Esophagus muscularis mucosa (tissue), 4 donors: ENCODE measurements around the gene BTG3. TPM values are rescaled to one million over a fixed set of nuclear protein-coding genes. Genes with fewer than 3 reads are reported as not detected.

Experiments
- DNase-seq: peaks from one replicate; pipeline ENCODE4 v3.0.0-alpha.2; 2017; ENCODE audit errors: extremely low spot score
- H3K27ac ChIP-seq, 4 donors: fragments of 200-600 bp; sonication (generic); replicated peaks in 1 of 4; 1 replicate in 3 of 4; 2 replicates in 1 of 4; pipeline ENCODE4 v1.5.1; 2016 to 2019; ENCODE audit warnings: mild to moderate bottlenecking in 1 of 4
- H3K27me3 ChIP-seq, 4 donors: fragments of 200-600 bp; sonication (generic); one replicate each; pipeline versions ENCODE4 v1.5.1 to v1.6.0; 2016 to 2019
- H3K36me3 ChIP-seq, 4 donors: fragments of 200-600 bp; sonication (generic); one replicate each; pipeline ENCODE4 v1.5.1; 2016 to 2019
- H3K4me1 ChIP-seq, 4 donors: fragments of 200-600 bp; sonication (generic); one replicate each; pipeline ENCODE4 v1.5.1; 2016 to 2019
- H3K4me3 ChIP-seq, 4 donors: fragments of 200-600 bp; sonication (generic); 1 replicate in 2 of 4; 2 replicates in 2 of 4; pipeline ENCODE4 v1.5.1; 2016 to 2019; ENCODE audit warnings: mild to moderate bottlenecking in 4 of 4, moderate library complexity in 1 of 4
- H3K9me3 ChIP-seq, 4 donors: fragments of 200-600 bp; sonication (generic); 1 replicate in 3 of 4; 2 replicates in 1 of 4; pipeline ENCODE4 v1.5.1; 2016 to 2019
- CTCF ChIP-seq, 3 experiments: fragments of 200-600 bp in 2 of 3; fragments of 450-650 bp in 1 of 3; sonication (generic) in 2 of 3; IDR thresholded peaks; one replicate each; pipeline ENCODE4 v1.5.1; 2017 to 2019; ENCODE audit warnings: antibody characterized with exemption in 3 of 3, mild to moderate bottlenecking in 2 of 3, moderate library complexity in 1 of 3
- EP300 ChIP-seq: sonication (generic); formaldehyde crosslinking; IDR thresholded peaks from one replicate; pipeline ENCODE4 v1.6.1; 2017; ENCODE audit warnings: antibody characterized with exemption
- POLR2A ChIP-seq: fragments of 450-650 bp; IDR thresholded peaks from one replicate; pipeline ENCODE4 v1.6.1; 2017; ENCODE audit warnings: antibody characterized with exemption, moderate library complexity, mild to moderate bottlenecking, low read depth
- POLR2AphosphoS5 ChIP-seq, 2 donors: sonication (generic); formaldehyde crosslinking; IDR thresholded peaks; one replicate each; pipeline ENCODE4 v1.6.1; 2017; ENCODE audit warnings: antibody characterized with exemption in 2 of 2
- WGBS: methylation state at CpG from one replicate; pipeline ENCODE4 v1.1.5; 2018; 5-methylcytosine and 5-hydroxymethylcytosine counted together
- intact Hi-C: fragments of 100-400 bp; cut with DNase I; formaldehyde crosslinking; loops from one replicate; pipeline ENCODE4 v1.15.1; 2023
- total RNA-seq, 4 donors: library from RNA; depleted of rRNA; stranded (reverse); fragments of >200 nt; gene quantifications; one replicate each; pipeline versions ENCODE4 v1.1.0 to v1.2.1, GENCODE V29; 2016

BTG3 gene
- total RNA-seq, 4 donors from 2014 or later, result 17.2 to 44.2 (median 34.1) TPM

GRCh38 chr21:17651526-17651925 is 38.8 kb upstream of the BTG3 start:
- no peak for DNase-seq
- Histone ChIP-seq H3K4me3 (no peak overlapping the region), H3K4me1 (no peaks in the 10 kb centered on the region), H3K27ac (no peak overlapping the region), H3K36me3 (no peaks in the 10 kb centered on the region), H3K9me3 (peaks cover 0 to 6% (median 0%) of the 10 kb centered on the region in 4 donors), H3K27me3 (no peaks in the 10 kb centered on the region)
- intact Hi-C loops, result no loop called here
- 69% methylated on average over 3 of the region's 3 CpGs for WGBS
- TF ChIP-seq POLR2AphosphoS5 (IDR thresholded peaks at IDR 0.05), result no peak
- no peak for TF ChIP-seq CTCF (IDR thresholded peaks at IDR 0.05)
- no peak for TF ChIP-seq EP300
- no peak for TF ChIP-seq POLR2A

- no peaks in the 10 kb centered on the region for H3K4me1 ChIP-seq
- no peak overlapping the region for H3K27ac ChIP-seq
- TF ChIP-seq POLR2A (no peak), CTCF (IDR thresholded peaks at IDR 0.05) (no peak), EP300 (no peak), POLR2AphosphoS5 (IDR thresholded peaks at IDR 0.05) (no peak)
- no peak overlapping the region for H3K4me3 ChIP-seq
- no peaks in the 10 kb centered on the region for H3K36me3 ChIP-seq
- no peak for DNase-seq
- WGBS, result 63% methylated on average over 1 of the region's 1 CpG
- intact Hi-C loops, result no loop called here
- no peaks in the 10 kb centered on the region for H3K27me3 ChIP-seq
- H3K9me3 ChIP-seq, result peaks cover 0 to 6% (median 0%) of the 10 kb centered on the region in 4 donors
Measured at GRCh38 chr21:17650292-17650691, 37.6 kb upstream of the BTG3 start.

DNA sequence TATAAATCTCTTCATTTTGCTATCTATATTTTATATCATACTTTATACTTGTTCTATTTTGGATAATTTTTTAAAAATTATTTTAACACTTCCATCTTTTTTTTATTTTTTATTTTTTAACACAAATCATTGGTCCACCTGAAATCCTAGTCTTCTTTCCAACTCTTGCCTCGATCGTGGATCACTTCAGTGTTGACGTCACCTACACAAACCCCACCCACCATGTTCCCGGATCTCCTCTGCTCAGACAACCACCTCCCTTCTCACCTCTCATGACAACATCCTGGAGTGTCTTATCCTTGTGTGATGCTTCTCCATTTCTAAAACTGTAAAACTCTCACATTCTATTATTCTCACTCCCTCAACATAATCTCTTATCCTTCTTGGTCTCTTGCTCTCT is 34.1 kb upstream of the BTG3 start:
- Histone ChIP-seq H3K36me3 (no peaks in the 10 kb centered on the region), H3K4me1 (no peaks in the 10 kb centered on the region), H3K9me3 (peaks cover 0 to 6% (median 0%) of the 10 kb centered on the region in 4 donors), H3K4me3 (no peak overlapping the region), H3K27ac (no peak overlapping the region), H3K27me3 (no peaks in the 10 kb centered on the region)
- no peak for TF ChIP-seq EP300
- no peak for TF ChIP-seq POLR2AphosphoS5 (IDR thresholded peaks at IDR 0.05)
- no peak for TF ChIP-seq CTCF (IDR thresholded peaks at IDR 0.05)
- TF ChIP-seq POLR2A, result no peak
- DNase-seq, result no peak
- 91% methylated on average over 4 of the region's 4 CpGs for WGBS
- intact Hi-C loops, result no loop called here

DNA sequence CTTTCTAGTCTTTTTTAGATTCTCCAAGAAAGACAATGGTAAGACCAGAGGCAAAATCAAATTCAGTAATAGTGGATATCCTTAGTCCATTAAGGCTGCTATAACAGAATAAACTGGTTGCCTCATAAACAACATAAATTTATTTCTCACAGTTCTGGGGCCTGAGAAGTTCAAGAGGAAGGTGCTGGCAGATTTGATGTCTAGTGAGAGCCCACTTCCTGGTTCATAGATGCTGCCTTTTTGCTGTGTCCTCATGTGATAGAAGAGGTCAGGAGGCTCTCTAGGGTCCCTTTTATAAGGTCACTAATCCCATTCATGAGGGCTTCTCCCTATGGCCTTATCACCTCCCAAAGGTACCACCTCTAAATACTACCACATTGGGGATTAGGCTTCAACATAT is 31.5 kb upstream of the BTG3 start:
- Histone ChIP-seq H3K9me3 (peaks cover 0 to 11% (median 7%) of the 10 kb centered on the region in 4 donors), H3K4me1 (no peaks in the 10 kb centered on the region), H3K36me3 (no peaks in the 10 kb centered on the region), H3K27ac (no peak overlapping the region), H3K27me3 (no peaks in the 10 kb centered on the region), H3K4me3 (no peak overlapping the region)
- DNase-seq, result peak; percentile 26
- no peak for TF ChIP-seq POLR2A
- no peak for TF ChIP-seq POLR2AphosphoS5 (IDR thresholded peaks at IDR 0.05)
- no peak for TF ChIP-seq CTCF (IDR thresholded peaks at IDR 0.05)
- no peak for TF ChIP-seq EP300
- intact Hi-C loops, result no loop called here

DNA sequence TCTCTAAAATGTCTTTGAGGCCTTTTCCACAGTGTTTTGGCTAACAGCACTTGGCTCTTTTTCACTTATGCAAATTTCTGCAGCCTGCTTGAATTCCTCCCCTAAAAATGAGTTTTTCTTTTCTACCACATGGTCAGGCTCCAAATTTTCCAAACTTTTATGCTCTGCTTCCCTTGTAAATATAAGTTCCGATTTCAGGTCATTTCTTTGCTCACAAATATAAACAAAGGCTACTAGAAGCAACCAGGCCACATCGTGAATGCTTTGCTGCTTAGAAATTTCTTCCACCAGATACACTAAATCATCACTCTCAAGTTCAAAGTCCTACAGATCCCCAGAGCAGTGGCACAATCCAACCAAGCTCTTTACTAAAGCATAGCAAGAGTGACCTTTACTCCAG is 28.1 kb upstream of the BTG3 start:
- TF ChIP-seq EP300 (no peak), CTCF (IDR thresholded peaks at IDR 0.05) (no peak), POLR2AphosphoS5 (IDR thresholded peaks at IDR 0.05) (no peak), POLR2A (no peak)
- intact Hi-C loops, result no loop called here
- DNase-seq, result no peak
- Histone ChIP-seq H3K9me3 (peaks cover 0 to 11% (median 4%) of the 10 kb centered on the region in 4 donors), H3K36me3 (no peaks in the 10 kb centered on the region), H3K27ac (no peak overlapping the region), H3K27me3 (no peaks in the 10 kb centered on the region), H3K4me3 (no peak overlapping the region), H3K4me1 (no peaks in the 10 kb centered on the region)
- 94% methylated on average over 2 of the region's 2 CpGs for WGBS
